HG02981 (cell line): ENCODE measurements around the gene NLGN1.

Experiments used
- ATAC-seq: cut with Tn5 transposase; IDR thresholded peaks from one replicate; pipeline ENCODE4 v1.9.1; 2021; ENCODE audit warnings: mild to moderate bottlenecking, moderate library complexity; ENCODE audit not compliant: unreplicated experiment

NLGN1 gene

DNA sequence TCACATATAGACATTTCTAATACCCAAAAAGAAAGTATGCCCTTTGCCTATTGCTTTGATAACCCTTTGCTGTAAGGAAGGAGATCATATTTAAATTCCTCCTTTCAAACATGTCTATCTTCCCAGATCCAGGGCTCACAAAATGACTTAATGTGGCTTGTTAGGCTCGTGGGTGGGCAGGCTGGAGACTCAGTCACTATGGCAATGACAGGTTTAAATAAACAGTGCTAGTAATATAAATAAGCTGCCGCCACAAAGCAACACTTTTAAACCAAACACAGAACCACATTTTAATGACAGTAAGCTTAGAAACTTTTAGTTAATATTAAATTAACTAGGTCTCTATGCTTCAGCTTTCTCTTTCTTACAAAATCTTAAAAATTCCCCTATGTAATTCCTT lies 845.6 kb downstream of the NLGN1 start:
- ATAC-seq, result no peak

- ATAC-seq, result no peak
These were observed 850.2 kb downstream of the NLGN1 start for GRCh38 chr3:174247687-174248152.

- no peak for ATAC-seq
These were observed 854.1 kb downstream of the NLGN1 start for GRCh38 chr3:174251681-174252080.

DNA sequence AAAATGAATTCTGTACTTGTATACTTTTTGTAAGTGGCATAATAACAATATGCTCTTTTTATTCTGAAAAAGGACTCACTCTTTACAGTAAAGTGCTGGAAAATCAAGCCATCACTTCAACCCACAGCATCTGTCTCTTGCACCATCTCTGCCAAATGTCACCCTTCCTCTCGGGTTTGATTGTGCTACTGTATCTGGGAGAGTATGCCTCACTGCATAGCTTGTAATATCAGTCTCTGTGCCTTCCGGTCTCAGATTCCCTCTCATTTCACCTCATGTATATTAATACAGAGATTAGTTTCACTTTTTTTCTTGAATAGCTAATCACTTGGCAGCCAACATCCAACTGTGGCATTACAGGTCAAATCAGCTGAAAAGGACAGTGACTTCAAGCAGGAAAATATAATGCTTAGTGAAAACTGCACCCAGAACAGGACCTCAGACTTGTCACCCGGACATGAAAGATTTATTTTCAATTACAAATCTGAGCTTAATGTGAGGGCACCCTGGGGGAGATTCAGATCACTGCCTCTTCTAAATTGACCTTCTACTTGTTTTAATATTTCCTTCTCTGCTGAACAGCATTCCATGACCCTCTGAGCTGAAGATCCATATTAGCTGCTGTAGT lies 855.8 kb downstream of the NLGN1 start:
- ATAC-seq, result no peak

DNA sequence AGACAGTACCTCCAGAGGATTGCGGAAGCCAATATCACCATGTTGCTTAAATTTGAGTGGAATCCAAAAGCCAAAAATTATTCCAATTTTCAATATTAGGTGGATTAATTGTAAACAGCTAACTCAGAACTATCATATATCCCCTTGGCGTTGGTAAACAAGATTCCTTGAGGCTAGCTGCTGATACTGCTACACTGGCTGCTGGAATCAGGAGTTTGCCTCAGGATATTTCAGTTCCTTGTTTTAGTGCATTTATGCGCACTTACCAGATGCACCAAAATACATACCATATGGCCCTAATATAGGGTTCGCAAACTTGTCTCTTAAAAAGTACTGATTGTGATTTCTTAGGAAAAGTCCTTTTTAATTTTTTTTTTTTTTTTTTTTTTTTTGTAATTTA lies 856.4 kb downstream of the NLGN1 start:
- ATAC-seq, result no peak

DNA sequence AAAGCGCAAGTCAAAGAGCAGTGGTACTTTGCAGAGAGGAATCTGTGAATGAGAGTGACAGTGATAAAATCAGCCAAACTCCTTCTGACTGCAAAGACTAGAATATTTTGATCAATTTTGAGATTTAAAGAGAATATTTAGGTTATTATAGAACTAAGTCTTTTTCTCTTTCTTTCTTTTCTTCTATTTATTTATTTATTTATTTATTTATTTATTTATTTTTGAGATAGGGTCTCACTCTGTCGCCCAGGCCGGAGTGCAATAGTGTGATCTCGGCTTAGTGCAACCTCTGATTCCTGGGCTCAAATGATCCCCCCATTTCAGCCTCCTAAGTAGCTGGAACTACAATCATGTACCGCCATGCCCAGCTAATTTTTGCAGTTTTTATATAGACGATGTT lies 857.9 kb downstream of the NLGN1 start:
- ATAC-seq, result no peak

GRCh38 chr3:174266476-174266875 lies 868.9 kb downstream of the NLGN1 start:
- no peak for ATAC-seq

GRCh38 chr3:174268061-174268460 lies 870.5 kb downstream of the NLGN1 start:
- no peak for ATAC-seq

- no peak for ATAC-seq
These were observed 871.0 kb downstream of the NLGN1 start for GRCh38 chr3:174268586-174268985.

DNA sequence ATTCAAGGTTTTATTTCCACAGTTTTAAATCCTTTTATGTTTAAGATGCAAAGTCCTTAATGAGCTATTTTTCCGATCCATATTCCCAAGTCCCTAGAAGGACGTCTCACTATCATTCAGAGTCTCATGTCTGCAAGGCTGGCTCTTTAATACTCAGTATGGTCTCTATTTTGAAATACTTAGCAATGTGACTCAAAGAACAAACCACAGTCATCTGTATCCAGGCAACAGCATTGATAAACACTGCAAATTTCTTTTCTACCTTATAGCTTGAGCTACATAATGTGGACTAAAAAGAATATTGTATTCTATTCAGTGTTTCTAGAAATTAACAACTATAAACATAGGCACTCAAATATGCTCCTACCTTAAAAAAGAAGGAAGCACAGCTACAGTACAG lies 873.3 kb downstream of the NLGN1 start:
- no peak for ATAC-seq

GRCh38 chr3:174275336-174275735 lies 877.8 kb downstream of the NLGN1 start:
- ATAC-seq, result no peak

- ATAC-seq, result no peak
These were observed 879.3 kb downstream of the NLGN1 start for GRCh38 chr3:174276826-174277225.

- ATAC-seq, result no peak
These were observed 880.5 kb downstream of the NLGN1 start for GRCh38 chr3:174278094-174278493.

DNA sequence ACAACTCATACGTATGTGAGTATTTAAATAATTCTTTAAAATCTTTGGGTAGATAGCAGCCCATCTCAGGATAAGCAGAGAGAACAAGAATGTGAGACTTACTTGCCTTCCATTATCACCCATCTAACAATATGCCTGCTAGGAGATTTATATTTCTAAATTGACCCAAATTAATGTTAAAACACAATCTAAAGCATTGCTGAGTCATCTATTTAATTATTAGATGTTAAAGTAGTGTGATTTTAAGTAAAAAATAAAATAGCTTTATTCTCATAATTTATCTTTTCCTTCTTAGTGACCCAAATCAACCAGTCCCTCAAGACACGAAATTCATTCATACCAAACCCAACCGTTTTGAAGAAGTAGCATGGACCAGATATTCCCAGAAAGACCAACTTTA lies 882.6 kb downstream of the NLGN1 start:
- no peak for ATAC-seq

GRCh38 chr3:174285242-174285864 lies 887.8 kb downstream of the NLGN1 start:
- no peak for ATAC-seq

GRCh38 chr3:174287705-174288104 lies 890.2 kb downstream of the NLGN1 start:
- no peak for ATAC-seq

- no peak for ATAC-seq
These were observed 897.1 kb downstream of the NLGN1 start for GRCh38 chr3:174294616-174295015.

DNA sequence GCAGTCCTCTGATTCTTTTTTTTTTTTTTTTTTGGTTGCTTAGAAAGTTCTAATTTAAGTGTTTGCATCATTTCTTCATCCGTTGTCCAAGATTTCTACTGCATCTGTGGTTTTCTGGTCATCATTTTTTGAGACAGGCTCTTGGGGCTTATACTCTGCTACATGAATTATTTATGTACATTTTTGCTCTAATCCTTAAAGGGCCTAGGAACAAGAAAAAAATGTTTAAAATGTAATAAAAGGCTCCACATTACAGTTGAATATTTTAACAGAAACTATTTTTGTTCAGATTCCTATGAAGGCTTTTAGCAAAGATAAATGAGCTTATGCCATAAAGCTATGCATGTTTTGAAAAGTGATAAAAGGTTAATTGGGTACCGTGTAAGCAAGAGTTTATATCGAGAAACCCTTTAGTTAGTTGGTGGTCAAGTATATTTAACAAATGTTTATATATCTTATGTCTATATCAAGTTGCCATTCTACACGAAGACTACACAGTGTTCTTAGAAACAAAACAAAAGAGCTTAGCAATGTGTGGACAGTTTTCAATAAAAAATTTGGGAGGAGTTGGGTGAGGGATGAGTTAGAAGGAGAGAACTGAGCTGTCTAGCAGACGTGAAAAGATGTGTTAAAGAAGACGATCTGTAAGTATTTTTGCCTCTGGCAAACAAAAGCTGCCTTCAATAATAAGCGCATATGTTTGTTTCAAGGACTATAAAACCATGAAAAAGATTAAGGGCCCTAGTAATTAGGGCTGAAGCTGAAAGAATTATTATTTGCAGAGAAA lies 898.0 kb downstream of the NLGN1 start:
- no peak for ATAC-seq

DNA sequence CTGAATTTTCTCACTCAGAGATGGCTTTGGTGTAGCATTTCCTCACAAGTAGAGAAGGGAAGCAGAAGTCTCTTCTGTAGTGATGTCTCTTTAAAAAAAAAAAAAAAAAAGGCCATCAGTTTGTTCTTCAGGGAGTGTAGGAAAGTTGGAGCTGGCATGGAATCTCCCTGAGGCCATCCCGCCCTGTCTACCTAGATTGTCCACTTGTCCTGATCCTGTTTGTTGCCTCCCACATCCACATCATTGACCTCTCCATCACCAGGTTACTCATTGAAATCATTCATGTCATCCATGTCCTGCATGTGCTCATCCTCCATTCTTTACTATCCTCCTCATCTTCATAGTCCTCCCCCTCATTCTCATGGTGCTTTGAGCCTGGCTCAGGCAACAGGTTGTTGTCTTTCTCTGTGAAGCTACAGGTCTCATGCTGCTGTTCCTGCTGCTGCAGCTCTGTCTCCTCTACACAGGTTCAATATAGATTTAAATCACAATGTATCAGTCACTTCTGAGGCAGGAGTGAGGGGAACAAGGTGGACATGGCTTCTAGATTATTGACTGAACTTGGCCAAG lies 905.3 kb downstream of the NLGN1 start:
- no peak for ATAC-seq

- no peak for ATAC-seq
These were observed 906.5 kb downstream of the NLGN1 start for GRCh38 chr3:174303907-174304560.

DNA sequence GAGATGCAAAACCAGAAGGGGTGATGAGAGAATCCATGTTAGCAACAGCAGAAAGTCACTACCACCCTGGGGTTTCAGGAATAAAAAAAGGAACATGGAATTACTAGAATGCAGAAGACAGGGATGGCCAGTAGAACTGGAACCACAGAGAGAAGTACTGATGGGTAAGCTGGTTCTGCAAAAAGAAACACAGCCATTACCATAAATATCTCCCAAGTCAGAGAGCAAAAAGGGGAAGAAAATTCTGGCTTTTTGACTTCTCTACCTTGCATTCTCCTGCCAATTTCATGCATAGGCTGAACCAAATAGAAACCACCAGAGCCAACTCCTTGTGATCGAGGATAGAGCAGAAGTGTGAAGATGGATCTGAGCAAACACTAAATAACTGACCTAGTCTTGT lies 911.2 kb downstream of the NLGN1 start:
- ATAC-seq, result no peak
